Measurements from ENCODE around the gene EPB41L5. TPM values are rescaled to one million over a fixed set of nuclear protein-coding genes. Genes with fewer than 3 reads are reported as not detected.

The EPB41L5 gene
- total and polyA plus RNA-seq, 9 of the 15 experiments (the other 6 are each of a cell fraction or from before 2014, with no cell fraction given) = 2.3 to 14.1 (median 8.2) TPM

DNA sequence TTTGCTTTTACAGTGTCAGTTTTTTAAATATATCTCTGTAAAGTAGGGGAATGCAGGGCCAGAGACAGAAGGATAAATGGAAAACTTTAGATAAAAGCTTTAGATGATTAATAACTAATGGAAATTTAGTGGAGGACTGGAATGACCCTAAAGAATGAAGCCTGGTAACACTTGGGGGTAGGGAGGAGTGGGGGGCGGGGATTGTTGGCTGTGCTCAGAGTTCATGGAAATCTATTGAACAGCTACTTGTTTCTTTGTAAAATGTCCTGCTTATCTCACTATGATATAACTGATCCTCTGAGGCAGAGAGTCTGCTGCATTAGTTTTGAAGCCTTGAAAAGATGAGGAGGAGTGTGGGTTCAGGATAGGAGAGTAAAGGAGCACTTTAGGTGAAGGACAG lies 119.8 kb downstream of the EPB41L5 start:
- H3K9me1 ChIP-seq (ENCODE audit: control insufficient read depth, insufficient read depth, low read length) = no peaks in the 10 kb centered on the region
- no peaks in the 10 kb centered on the region for H3K4me1 ChIP-seq (replicated peaks in 1 of 2; ENCODE audit: control insufficient read depth in 2 of 2, insufficient read depth in 2 of 2, low read length in 2 of 2)
- no peak for ATAC-seq
- no peaks in the 10 kb centered on the region for H3K36me3 ChIP-seq (ENCODE audit: control insufficient read depth, insufficient read depth, low read length)
- no TSS peak for BruUV-seq (replicated peaks)
- H3K27me3 ChIP-seq (ENCODE audit: control insufficient read depth in 2 of 2, insufficient read depth in 2 of 2, low read length in 2 of 2) = no peaks in the 10 kb centered on the region
- intact Hi-C loops (cut with micrococcal nuclease) = no loop called here
- no peak overlapping the region for H3K4me3 ChIP-seq
- TF ChIP-seq SMARCA4 (IDR thresholded peaks at IDR 0.05) = no peak
- no peak for TF ChIP-seq MED1 (CRISPR knock-in tag; IDR thresholded peaks at IDR 0.05; ENCODE audit: borderline replicate concordance)
- TF ChIP-seq SP2 (IDR thresholded peaks at IDR 0.05; ENCODE audit: extremely low read depth, low read depth, low read length, poor library complexity, severe bottlenecking) = no peak
- no peak for TF ChIP-seq MECOM (CRISPR knock-in tag; IDR thresholded peaks at IDR 0.05)
- no peak overlapping the region for H3K9ac ChIP-seq (ENCODE audit: insufficient read depth in 1 of 2, low read depth in 2 of 2, low read length in 2 of 2)
- 43% methylated on average over 1 of the region's 1 CpG for whole genome bisulfite sequencing (ENCODE audit: insufficient coverage, low coverage, missing lambda C conversion rate)
- POLR2A ChIA-PET = interaction anchor here (2.4 kb wide), 1 partner anchor 10 kb away, joined by 7 read pairs; no protein-coding TSS in a partner anchor
- H3K9me3 ChIP-seq (replicated peaks; ENCODE audit: control insufficient read depth, insufficient read depth, low read depth, low read length) = no peaks in the 10 kb centered on the region; the same call in 1 of the 2 replicates
- no peaks in the 10 kb centered on the region for H3K79me2 ChIP-seq (ENCODE audit: control insufficient read depth, insufficient read depth, low read length)
- H3K27ac ChIP-seq (ENCODE audit: extremely low read depth, low read depth, low read length) = no peak overlapping the region
- CTCF ChIA-PET (ENCODE audit: low intra/inter-chr PET ratio) = interaction anchor here (0.5 kb wide), 1 partner anchor 30 kb away, joined by 3 read pairs; no protein-coding TSS in a partner anchor
- FAIRE-seq = no peak
- no peaks in the 10 kb centered on the region for H4K20me1 ChIP-seq (replicated peaks; ENCODE audit: control insufficient read depth, insufficient read depth, low read length)
- no peak for DNase-seq (ENCODE audit: extremely low read depth in 1 of 4, low spot score in 3 of 4)
- H3K4me2 ChIP-seq (ENCODE audit: insufficient read depth, low read length) = no peak overlapping the region
- in situ Hi-C loops (cut with MboI) = no loop called here
- no peak overlapping the region for H2AFZ ChIP-seq (ENCODE audit: low read depth, low read length)

DNA sequence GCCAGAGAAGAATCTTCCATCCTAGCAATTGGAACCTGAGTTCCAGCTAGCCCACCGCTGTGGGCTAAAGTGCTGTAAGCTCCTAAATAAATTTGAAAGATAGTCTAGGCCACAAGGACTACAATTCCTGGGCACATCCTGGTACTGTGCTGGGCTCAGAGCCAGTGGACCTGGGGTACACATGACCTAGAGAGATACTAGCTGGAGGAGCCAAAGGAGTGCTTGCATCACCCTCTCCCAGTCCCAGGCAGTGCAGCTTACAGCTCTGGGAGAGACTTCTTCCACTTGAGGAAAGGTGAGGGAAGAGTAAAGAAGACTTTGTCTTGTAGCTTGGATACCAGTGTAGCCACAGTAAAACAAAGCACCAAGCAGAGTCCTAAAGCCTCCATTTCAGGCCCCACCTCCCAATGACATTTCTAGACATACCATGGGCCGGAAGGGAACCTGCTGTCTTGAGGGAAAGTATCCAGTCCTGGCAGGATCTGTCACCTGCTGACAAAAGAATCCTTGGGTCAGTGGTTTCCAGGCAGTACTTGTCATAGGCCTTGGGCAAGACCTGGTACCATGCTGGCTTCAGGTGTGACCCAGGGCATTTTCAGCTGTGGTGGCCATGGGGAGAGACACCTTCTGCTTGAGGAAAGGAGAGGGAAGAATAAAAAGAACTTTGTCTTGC lies 120.8 kb downstream of the EPB41L5 start:
- H3K9me3 ChIP-seq (replicated peaks; ENCODE audit: control insufficient read depth, insufficient read depth, low read depth, low read length) = no peaks in the 10 kb centered on the region; the same call in 1 of the 2 replicates
- H3K4me3 ChIP-seq = no peak overlapping the region
- in situ Hi-C loops (cut with MboI) (no loop called here), intact Hi-C loops (cut with micrococcal nuclease) (no loop called here)
- no peak for FAIRE-seq
- H3K4me1 ChIP-seq (replicated peaks in 1 of 2; ENCODE audit: control insufficient read depth in 2 of 2, insufficient read depth in 2 of 2, low read length in 2 of 2) = no peaks in the 10 kb centered on the region
- WGBS (ENCODE audit: insufficient coverage, low coverage, missing lambda C conversion rate) = 40% methylated on average over 2 of the region's 2 CpGs
- no peak overlapping the region for H3K4me2 ChIP-seq (ENCODE audit: insufficient read depth, low read length)
- ChIA-PET CTCF (ENCODE audit: low intra/inter-chr PET ratio) (no interaction called here), POLR2A (interaction anchor here (0.9 to 2.4 kb wide), 2 partner anchors 9 to 12 kb away, joined by 3 to 7 read pairs; no protein-coding TSS in a partner anchor)
- H4K20me1 ChIP-seq (replicated peaks; ENCODE audit: control insufficient read depth, insufficient read depth, low read length) = no peaks in the 10 kb centered on the region
- no peaks in the 10 kb centered on the region for H3K79me2 ChIP-seq (ENCODE audit: control insufficient read depth, insufficient read depth, low read length)
- H3K27ac ChIP-seq (ENCODE audit: extremely low read depth, low read depth, low read length) = no peak overlapping the region
- no peak overlapping the region for H2AFZ ChIP-seq (ENCODE audit: low read depth, low read length)
- no TSS peak for BruUV-seq (replicated peaks)
- DNase-seq (ENCODE audit: extremely low read depth in 1 of 4, low spot score in 3 of 4) = no peak
- H3K27me3 ChIP-seq (ENCODE audit: control insufficient read depth in 2 of 2, insufficient read depth in 2 of 2, low read length in 2 of 2) = no peaks in the 10 kb centered on the region
- H3K36me3 ChIP-seq (ENCODE audit: control insufficient read depth, insufficient read depth, low read length) = no peaks in the 10 kb centered on the region
- H3K9me1 ChIP-seq (ENCODE audit: control insufficient read depth, insufficient read depth, low read length) = no peaks in the 10 kb centered on the region
- no peak for ATAC-seq
- no peak overlapping the region for H3K9ac ChIP-seq (ENCODE audit: insufficient read depth in 1 of 2, low read depth in 2 of 2, low read length in 2 of 2)
- TF ChIP-seq DMBX1 (CRISPR knock-in tag; IDR thresholded peaks at IDR 0.05; ENCODE audit: borderline replicate concordance) (no peak), PRPF4 (IDR thresholded peaks at IDR 0.05; ENCODE audit: insufficient read depth, low read depth, low read length, poor library complexity, severe bottlenecking) (no peak), CBX5 (IDR thresholded peaks at IDR 0.05; ENCODE audit: borderline replicate concordance, low read depth) (no peak), WHSC1 (IDR thresholded peaks at IDR 0.05; ENCODE audit: low read length) (no peak), L3MBTL2 (IDR thresholded peaks at IDR 0.05) (no peak), HMGN3 (IDR thresholded peaks at IDR 0.05; ENCODE audit: borderline replicate concordance, extremely low read depth, insufficient read length, low read depth, low read length) (no peak), TGIF2 (CRISPR knock-in tag; IDR thresholded peaks at IDR 0.05) (no peak), ZNF644 (tag; IDR thresholded peaks at IDR 0.05; ENCODE audit: low read depth) (no peak)
- TF ChIP-seq, protein P1, sequence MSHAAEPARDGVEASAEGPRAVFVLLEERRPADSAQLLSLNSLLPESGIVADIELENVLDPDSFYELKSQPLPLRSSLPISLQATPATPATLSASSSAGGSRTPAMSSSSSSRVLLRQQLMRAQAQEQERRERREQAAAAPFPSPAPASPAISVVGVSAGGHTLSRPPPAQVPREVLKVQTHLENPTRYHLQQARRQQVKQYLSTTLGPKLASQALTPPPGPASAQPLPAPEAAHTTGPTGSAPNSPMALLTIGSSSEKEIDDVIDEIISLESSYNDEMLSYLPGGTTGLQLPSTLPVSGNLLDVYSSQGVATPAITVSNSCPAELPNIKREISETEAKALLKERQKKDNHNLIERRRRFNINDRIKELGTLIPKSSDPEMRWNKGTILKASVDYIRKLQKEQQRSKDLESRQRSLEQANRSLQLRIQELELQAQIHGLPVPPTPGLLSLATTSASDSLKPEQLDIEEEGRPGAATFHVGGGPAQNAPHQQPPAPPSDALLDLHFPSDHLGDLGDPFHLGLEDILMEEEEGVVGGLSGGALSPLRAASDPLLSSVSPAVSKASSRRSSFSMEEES (CRISPR knock-in tag; IDR thresholded peaks at IDR 0.05) = no peak
- TF ChIP-seq, protein P2, sequence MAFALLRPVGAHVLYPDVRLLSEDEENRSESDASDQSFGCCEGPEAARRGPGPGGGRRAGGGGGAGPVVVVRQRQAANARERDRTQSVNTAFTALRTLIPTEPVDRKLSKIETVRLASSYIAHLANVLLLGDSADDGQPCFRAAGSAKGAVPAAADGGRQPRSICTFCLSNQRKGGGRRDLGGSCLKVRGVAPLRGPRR (CRISPR knock-in tag; IDR thresholded peaks at IDR 0.05) = no peak
